ENCODE results near the gene ADAMTS4.

Gene ADAMTS4

DNA sequence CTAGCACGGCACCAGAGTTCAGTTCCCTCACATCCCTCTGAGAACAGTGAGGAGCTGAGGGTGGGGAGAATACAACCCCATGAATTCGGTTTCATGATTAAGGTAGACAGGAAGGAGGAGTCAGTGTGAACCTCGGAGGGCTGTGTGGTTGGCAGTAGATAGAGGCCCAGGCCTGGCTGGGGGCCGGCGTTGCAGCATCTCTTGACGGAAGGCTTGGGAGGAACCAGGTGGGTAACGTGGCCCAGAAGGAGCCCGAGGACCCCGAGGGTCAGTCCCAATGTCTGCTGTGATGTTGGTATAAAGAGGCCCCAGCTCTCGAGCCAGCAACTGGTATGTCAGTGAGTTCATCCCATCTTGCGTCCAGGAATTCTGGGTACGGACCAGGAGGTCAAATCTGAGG is 27.2 kb downstream of the ADAMTS4 start:
- DNase-seq = no peak

- DNase-seq = no peak
Observed at GRCh38 chr1:161171191-161171590, 27.7 kb downstream of the ADAMTS4 start.

GRCh38 chr1:161168906-161169305 is 29.9 kb downstream of the ADAMTS4 start:
- no peak for DNase-seq

DNA sequence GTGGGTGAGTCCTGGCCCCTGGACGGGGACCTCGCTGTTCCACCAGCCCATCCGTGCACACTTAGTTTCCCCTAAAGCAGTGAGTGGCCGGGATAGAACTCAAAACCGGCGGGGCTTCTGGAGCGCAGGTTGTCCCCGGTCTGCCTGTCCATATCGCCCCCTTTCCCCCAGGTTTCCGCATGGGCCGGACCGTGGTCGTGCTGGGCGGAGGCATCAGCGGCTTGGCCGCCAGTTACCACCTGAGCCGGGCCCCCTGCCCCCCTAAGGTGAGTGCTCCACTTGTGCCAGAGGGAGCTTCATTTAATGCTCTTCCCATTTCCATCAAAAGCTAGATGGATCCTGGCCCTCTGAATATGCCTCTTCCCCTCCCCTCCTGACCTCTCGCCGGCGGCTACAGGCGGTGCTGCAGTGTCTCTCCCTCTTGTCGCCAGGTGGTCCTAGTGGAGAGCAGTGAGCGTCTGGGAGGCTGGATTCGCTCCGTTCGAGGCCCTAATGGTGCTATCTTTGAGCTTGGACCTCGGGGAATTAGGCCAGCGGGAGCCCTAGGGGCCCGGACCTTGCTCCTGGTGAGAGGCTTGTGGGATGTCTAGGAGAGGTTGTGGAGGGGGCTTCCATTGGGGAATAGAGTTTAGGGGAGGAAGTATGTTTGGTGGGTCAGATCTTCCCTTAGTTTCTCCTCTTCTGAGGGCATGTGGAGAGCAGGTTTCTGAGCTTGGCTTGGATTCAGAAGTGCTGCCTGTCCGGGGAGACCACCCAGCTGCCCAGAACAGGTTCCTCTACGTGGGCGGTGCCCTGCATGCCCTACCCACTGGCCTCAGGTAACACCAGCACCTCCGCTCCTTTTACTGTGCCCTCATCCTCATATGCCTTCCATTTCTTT is 31.9 kb downstream of the ADAMTS4 start:
- no peak for DNase-seq

DNA sequence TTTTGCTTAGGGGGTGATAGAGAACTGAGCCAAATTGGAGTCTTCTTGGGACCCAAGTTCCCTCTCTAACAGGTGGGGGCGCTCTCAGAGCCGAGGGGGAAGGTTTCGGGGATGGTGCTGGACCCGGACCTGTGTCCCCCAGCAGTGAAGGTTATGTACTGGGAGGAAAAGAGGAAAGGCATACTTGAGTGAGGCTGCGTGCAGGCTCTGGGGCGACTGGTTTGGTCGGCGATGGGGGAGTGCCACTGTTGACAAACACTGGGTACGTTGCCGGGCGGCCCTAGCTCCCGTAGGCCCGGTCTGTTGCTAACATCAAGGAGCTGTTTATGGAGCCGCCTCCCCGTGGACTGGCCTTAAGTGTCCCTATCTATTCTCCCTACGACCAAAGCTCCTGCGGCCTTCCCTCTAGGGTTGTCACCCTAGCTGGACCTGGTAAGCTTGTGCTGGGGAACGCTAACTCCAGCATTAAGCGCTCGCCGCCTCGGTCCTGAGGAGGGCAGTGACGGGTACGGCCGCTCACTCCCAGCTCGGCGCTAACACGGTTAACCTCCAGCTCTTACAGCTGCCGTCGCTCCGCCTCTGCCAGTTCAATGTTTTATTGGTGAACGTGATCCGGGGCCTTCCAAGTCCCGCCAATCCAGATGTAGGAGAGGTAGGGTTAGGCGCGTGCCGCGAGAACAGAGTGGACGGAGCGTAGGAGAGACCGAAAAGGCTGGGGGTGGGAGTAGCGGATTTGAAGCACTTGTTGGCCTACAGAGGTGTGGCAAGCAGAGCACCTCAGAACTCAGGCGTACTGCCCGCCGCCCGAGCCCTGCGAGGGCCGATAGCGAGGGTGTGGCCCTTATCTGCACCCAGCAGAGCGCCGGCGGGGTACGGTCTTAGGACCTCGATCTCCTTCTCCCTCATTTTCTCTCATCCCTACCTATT is 32.8 kb downstream of the ADAMTS4 start, which contains the start of gene PPOX:
TSS of gene PPOX (plus strand) at position 685 of the 927 bp plus-strand sequence. CDS start 422 bp downstream, outside the sequence.
- DNase-seq = peak; percentile 66

DNA sequence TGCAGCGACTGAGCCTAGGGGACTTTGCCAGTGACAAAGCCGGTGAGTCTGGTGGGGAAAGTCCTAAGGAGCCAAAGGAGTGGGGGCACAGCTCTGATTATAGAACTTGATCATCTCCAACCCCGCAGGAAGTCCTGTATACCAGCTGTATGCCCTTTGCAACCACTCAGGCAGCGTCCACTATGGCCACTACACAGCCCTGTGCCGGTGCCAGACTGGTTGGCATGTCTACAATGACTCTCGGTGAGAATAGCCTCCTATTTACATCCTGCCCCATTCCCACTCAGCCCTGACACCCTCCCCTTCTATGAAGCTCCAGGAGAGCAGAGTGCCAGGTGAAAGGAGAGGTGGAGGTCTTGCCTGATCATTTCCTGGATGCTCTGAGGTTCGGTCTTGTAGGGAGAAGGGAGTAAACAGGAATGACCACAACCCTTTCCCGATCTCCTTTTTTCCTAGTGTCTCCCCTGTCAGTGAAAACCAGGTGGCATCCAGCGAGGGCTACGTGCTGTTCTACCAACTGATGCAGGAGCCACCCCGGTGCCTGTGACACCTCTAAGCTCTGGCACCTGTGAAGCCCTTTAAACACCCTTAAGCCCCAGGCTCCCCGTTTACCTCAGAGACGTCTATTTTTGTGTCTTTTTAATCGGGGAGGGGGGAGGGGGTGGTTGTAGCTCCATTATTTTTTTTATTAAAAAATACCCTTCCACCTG is 33.8 kb downstream of the ADAMTS4 start:
- DNase-seq = no peak

- DNase-seq = no peak
Observed at GRCh38 chr1:161163793-161164192, 35.1 kb downstream of the ADAMTS4 start.

GRCh38 chr1:161162806-161163205 is 36.0 kb downstream of the ADAMTS4 start:
- DNase-seq = no peak

GRCh38 chr1:161162052-161162451 is 36.8 kb downstream of the ADAMTS4 start:
- no peak for DNase-seq

GRCh38 chr1:161161652-161162051 is 37.2 kb downstream of the ADAMTS4 start:
- DNase-seq = no peak

DNA sequence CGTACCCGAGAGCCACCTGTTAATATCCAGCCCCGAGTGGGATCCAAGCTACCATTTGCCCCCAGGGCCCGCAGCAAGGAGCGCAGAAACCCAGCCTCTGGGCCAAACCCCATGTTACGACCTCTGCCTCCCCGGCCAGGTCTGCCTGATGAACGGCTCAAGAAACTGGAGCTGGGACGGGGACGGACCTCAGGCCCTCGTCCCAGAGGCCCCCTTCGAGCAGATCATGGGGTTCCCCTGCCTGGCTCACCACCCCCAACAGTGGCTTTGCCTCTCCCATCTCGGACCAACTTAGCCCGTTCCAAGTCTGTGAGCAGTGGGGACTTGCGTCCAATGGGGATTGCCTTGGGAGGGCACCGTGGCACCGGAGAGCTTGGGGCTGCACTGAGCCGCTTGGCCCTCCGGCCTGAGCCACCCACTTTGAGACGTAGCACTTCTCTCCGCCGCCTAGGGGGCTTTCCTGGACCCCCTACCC is 38.1 kb downstream of the ADAMTS4 start:
- DNase-seq = no peak

DNA sequence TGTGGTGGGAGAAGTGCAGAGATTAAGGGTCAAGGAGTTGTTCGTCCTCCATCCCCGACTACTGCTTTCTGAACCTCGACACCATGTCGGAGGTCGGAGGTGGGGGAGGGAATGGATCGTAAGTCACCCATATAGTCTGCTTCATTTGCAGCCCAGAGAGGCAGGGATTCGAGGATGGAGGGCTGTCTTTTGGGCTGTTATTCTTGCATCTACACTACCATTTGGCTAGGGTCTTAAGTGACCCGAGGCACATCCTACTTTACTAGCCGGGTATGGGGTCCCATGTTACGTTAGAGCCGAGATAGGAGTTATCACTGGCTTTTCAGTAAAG is 39.0 kb downstream of the ADAMTS4 start:
- DNase-seq = no peak

- peak; percentile 84 for DNase-seq
Observed at GRCh38 chr1:161159087-161159912, 39.6 kb downstream of the ADAMTS4 start, which contains the start of gene USP21. Gene USP21, plus strand, starts transcription at chr1:161159500. Its CDS starts 1,141 bp downstream, at chr1:161160641.

GRCh38 chr1:161158316-161159010 is 40.4 kb downstream of the ADAMTS4 start:
- DNase-seq = no peak

GRCh38 chr1:161157867-161158266 is 41.0 kb downstream of the ADAMTS4 start:
- no peak for DNase-seq

DNA sequence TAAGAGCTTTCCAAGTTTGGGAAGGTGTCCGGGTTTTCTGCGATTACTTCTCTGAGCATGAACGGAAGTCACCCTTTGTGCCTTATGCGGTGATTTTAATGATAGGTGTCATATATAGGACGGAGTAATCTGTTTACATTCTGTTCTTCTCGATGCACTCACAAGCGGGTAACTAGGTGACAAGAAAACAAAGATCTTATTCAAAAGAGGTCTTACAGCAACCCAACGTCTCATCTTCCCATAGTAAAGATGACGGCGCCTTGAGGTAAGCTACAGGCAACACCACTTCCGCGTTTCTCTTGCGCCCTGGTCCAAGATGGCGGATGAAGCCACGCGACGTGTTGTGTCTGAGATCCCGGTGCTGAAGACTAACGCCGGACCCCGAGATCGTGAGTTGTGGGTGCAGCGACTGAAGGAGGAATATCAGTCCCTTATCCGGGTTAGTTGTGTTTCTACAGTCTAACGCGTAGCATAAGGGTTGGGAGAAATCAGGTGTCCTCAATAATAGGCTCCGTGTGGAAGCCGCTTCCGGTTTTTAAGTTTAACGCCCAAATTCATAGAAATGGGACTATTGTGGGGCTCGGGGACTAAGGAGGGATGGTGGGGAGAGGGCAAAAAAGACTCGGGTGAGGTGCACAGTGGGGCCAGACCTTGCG is 45.0 kb downstream of the ADAMTS4 start, which contains the start of gene UFC1:
TSS of gene UFC1 (plus strand) at position 297 of the 656 bp plus-strand sequence. CDS start at position 317, 20 bp downstream.
- DNase-seq = no peak

- DNase-seq = no peak
Observed at GRCh38 chr1:161153176-161153575, 45.7 kb downstream of the ADAMTS4 start.

DNA sequence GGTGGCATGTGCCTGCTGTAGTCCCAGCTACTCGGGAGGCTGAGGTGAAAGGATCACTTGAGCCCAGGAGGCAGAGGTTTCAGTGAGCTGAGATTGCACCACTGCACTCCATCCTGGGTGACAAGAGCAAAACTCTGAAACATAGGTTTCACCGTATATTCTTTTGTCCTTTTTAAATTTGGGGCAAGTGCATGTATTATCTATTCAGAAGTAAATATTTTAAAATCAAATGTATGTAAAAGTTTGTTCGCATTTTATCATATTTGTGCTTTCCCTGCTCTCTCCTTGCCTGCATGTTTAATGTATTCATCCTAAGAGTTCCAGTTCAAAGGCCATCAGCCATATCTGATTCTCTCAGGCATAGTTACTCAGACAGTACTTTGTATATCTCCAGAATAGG is 53.0 kb downstream of the ADAMTS4 start:
- DNase-seq = no peak

DNA sequence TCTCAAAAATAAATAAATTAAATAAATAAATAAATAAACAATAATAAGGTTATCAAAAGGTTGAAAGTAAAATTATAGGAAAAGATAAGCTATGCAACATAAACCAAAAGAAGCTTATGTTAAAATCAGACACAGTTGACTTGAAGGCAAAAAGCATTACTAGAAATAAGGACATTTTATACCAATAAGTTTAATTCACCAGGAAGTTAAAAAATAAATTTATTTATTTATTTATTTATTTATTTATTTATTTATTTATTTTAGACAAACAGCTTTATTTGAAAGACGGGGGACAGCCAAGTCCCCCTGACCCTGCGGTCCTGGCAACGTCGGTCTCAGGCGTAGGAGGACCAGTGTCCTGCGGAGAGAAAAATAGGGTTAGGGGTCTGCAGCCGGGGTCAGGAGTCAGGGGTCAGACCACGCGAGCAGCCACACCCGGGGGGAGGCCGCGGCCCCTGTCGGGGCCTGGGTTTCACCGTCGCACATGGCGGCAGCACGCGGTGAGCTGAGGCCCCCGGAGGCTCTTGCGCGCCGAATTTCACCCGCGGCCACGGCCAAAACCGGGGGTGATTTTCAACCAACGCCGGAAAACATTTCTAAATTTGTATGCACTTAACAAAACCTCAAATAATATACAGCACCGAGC is 58.0 kb downstream of the ADAMTS4 start:
- no peak for DNase-seq

- no peak for DNase-seq
Observed at GRCh38 chr1:161139766-161140165, 59.1 kb downstream of the ADAMTS4 start.
